K562 (cell line): ENCODE measurements around the gene PI4KA. TPM values are rescaled to one million over a fixed set of nuclear protein-coding genes. Genes with fewer than 3 reads are reported as not detected.

Experiments used
- CTCF ChIP-seq, 3 experiments: IDR thresholded peaks in 2 of 3; conservative IDR thresholded peaks in 1 of 3; 2 replicates each; pipeline ENCODE4 v1.5.1; 2011 to 2012; ENCODE audit warnings: low read length in 3 of 3, mild to moderate bottlenecking in 3 of 3, control low read depth in 2 of 3, improper control_type of control experiment in 1 of 3, inconsistent platforms in 1 of 3, low read depth in 1 of 3, mixed read lengths in 1 of 3, moderate library complexity in 1 of 3; ENCODE audit not compliant: insufficient read depth in 2 of 3
- IRF9 ChIP-seq: fragments of 450-650 bp; IDR thresholded peaks from 2 replicates; pipeline ENCODE4 v1.6.1; 2016; ENCODE audit warnings: missing biosample characterization, missing genetic modification characterization
- NR2C1 ChIP-seq, 2 experiments: fragments of 450-650 bp; IDR thresholded peaks; 2 replicates each; pipeline ENCODE4 v1.6.1; 2017; ENCODE audit warnings: mild to moderate bottlenecking in 2 of 2, antibody characterized with exemption in 1 of 2, inconsistent platforms in 1 of 2, missing compliant biosample characterization in 1 of 2, missing genetic modification characterization in 1 of 2
- NR3C1 ChIP-seq: sonication (generic); formaldehyde crosslinking; IDR thresholded peaks from 2 replicates; pipeline ENCODE4 v1.8.1; 2022; ENCODE audit warnings: missing genetic modification reagents
- RERE ChIP-seq: sonication (generic); formaldehyde crosslinking; IDR thresholded peaks from 2 replicates; pipeline ENCODE4 v1.8.0; 2023; ENCODE audit warnings: missing genetic modification reagents, mild to moderate bottlenecking, borderline replicate concordance
- ZNF764 ChIP-seq: fragments of 250-450 bp; sonication (Bioruptor Pico); IDR thresholded peaks from 2 replicates; pipeline ENCODE4 v1.4.0; 2020; ENCODE audit warnings: low read depth, mild to moderate bottlenecking, moderate library complexity
- ZSCAN32 ChIP-seq: fragments of 450-650 bp; formaldehyde crosslinking; IDR thresholded peaks from 2 replicates; pipeline ENCODE4 v1.4.0; 2020; ENCODE audit warnings: mild to moderate bottlenecking, moderate library complexity
- ZZZ3 ChIP-seq: fragments of 450-650 bp; IDR thresholded peaks from 2 replicates; pipeline ENCODE4 v1.6.1; 2016; ENCODE audit warnings: antibody characterized with exemption, mild to moderate bottlenecking, moderate library complexity
- polyA plus RNA-seq, 8 experiments: library from polyadenylated mRNA; depleted of rRNA in 4 of 8; stranded (reverse) in 5 of 8; unstranded in 3 of 8; fragments of >200 nt; fragmentation: Nextera tagmentation in 2 of 8; fragmentation: Illumina TruSeq in 1 of 8; extraction: Ambion mirVana in 2 of 8; extraction: Trizol in 1 of 8; gene quantifications; 2 replicates each; pipeline versions ENCODE4 v1.2.1 to v1.2.3, GENCODE V29; 2011 to 2014; ENCODE audit warnings: inconsistent platforms in 1 of 8, missing spikeins in 1 of 8
- total RNA-seq, 7 experiments: library from RNA; depleted of rRNA in 6 of 7; stranded (reverse); fragments of >200 nt in 6 of 7; fragmentation: Illumina TruSeq in 2 of 7; extraction: Trizol in 2 of 7; gene quantifications; 2 replicates each; pipeline versions ENCODE4 v1.2.1 to v1.2.3, GENCODE V29; 2011 to 2021; ENCODE audit warnings: low replicate concordance in 1 of 7
- TF ChIP-seq, protein P1 (sequence below): sonication (generic); formaldehyde crosslinking; IDR thresholded peaks from 2 replicates; pipeline ENCODE4 v1.8.1; 2023; ENCODE audit warnings: mild to moderate bottlenecking, missing genetic modification reagents, moderate library complexity
- TF ChIP-seq, protein P2 (sequence below), 3 experiments: fragments of 200-800 bp in 1 of 3; sonication (Bioruptor generic) in 1 of 3; sonication (generic) in 1 of 3; formaldehyde crosslinking in 1 of 3; IDR thresholded peaks; 2 replicates each; pipeline versions ENCODE4 v1.6.1 to v1.8.0; 2016 to 2022; ENCODE audit warnings: mild to moderate bottlenecking in 2 of 3, missing compliant biosample characterization in 2 of 3, missing genetic modification characterization in 2 of 3, missing genetic modification reagents in 1 of 3
- TF ChIP-seq, protein P3 (sequence below): sonication (generic); formaldehyde crosslinking; IDR thresholded peaks from 2 replicates; pipeline ENCODE4 v1.8.0; 2022; ENCODE audit warnings: mild to moderate bottlenecking, missing genetic modification reagents, borderline replicate concordance

Gene PI4KA
- total and polyA plus RNA-seq, 9 of the 15 experiments (the other 6 are each of a cell fraction or from before 2014, with no cell fraction given): 7.3 to 187 (median 84.7) TPM

GRCh38 chr22:20885557-20886323 is 27.1 kb upstream of the PI4KA start (continued):
- no peak for TF ChIP-seq NR2C1 (IDR thresholded peaks at IDR 0.05)
- peak; percentile 40; the same call in 1 of the 2 replicates for TF ChIP-seq NR2C1 (tag; IDR thresholded peaks at IDR 0.05)
- 0 out of 2 replicates have a peak, but pooled peaks have one; percentile 60 for TF ChIP-seq RERE
- TF ChIP-seq ZNF764 (CRISPR knock-in tag): peak; percentile 97
- TF ChIP-seq, protein P1, sequence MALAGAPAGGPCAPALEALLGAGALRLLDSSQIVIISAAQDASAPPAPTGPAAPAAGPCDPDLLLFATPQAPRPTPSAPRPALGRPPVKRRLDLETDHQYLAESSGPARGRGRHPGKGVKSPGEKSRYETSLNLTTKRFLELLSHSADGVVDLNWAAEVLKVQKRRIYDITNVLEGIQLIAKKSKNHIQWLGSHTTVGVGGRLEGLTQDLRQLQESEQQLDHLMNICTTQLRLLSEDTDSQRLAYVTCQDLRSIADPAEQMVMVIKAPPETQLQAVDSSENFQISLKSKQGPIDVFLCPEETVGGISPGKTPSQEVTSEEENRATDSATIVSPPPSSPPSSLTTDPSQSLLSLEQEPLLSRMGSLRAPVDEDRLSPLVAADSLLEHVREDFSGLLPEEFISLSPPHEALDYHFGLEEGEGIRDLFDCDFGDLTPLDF (CRISPR knock-in tag): peak; percentile 85
- TF ChIP-seq NR3C1: no peak
- no peak for TF ChIP-seq ZZZ3
- TF ChIP-seq, protein P2, sequence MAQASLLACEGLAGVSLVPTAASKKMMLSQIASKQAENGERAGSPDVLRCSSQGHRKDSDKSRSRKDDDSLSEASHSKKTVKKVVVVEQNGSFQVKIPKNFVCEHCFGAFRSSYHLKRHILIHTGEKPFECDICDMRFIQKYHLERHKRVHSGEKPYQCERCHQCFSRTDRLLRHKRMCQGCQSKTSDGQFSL (CRISPR knock-in tag; IDR thresholded peaks at IDR 0.05): peak; percentile 79; the same call in 1 of the 2 replicates
- TF ChIP-seq, protein P2 (tag; IDR thresholded peaks at IDR 0.05): no peak
- TF ChIP-seq CTCF (IDR thresholded peaks at IDR 0.05 in 2 of 3, conservative IDR thresholded peaks at IDR 0.05 in 1 of 3; ENCODE audit: insufficient read depth in 2 of 3, low read depth in 1 of 3, low read length in 3 of 3): peak; percentile 99 to 100 (median 99)
- TF ChIP-seq, protein P3, sequence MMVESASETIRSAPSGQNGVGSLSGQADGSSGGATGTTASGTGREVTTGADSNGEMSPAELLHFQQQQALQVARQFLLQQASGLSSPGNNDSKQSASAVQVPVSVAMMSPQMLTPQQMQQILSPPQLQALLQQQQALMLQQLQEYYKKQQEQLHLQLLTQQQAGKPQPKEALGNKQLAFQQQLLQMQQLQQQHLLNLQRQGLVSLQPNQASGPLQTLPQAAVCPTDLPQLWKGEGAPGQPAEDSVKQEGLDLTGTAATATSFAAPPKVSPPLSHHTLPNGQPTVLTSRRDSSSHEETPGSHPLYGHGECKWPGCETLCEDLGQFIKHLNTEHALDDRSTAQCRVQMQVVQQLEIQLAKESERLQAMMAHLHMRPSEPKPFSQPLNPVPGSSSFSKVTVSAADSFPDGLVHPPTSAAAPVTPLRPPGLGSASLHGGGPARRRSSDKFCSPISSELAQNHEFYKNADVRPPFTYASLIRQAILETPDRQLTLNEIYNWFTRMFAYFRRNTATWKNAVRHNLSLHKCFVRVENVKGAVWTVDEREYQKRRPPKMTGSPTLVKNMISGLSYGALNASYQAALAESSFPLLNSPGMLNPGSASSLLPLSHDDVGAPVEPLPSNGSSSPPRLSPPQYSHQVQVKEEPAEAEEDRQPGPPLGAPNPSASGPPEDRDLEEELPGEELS (CRISPR knock-in tag): no peak; the same call in 1 of the 2 replicates
- peak; percentile 58; the same call in 1 of the 2 replicates for TF ChIP-seq IRF9
- TF ChIP-seq ZSCAN32 (CRISPR knock-in tag): no peak
